Astrocyte of the hippocampus (primary cell): ENCODE data around the gene CBX7.

Source experiments
- DNase-seq: peaks from one replicate; pipeline ENCODE4 v3.0.0; 2011; ENCODE audit warnings: low read depth, low spot score

Gene CBX7

GRCh38 chr22:39152511-39153219 is at the start of gene CBX7:
Gene CBX7, minus strand, starts transcription at chr22:39152680. Its CDS starts 236 bp downstream, at chr22:39152444.
- peak; percentile 92 for DNase-seq

GRCh38 chr22:39197578-39197977 is 45.1 kb upstream of the CBX7 start:
- DNase-seq = no peak

GRCh38 chr22:39194098-39194497 is 41.6 kb upstream of the CBX7 start:
- DNase-seq = no peak

- DNase-seq = no peak
These were observed 36.3 kb upstream of the CBX7 start for GRCh38 chr22:39188809-39189208.

- no peak for DNase-seq
These were observed 33.1 kb upstream of the CBX7 start for GRCh38 chr22:39185601-39186012.

- no peak for DNase-seq
These were observed 32.4 kb upstream of the CBX7 start for GRCh38 chr22:39184586-39185577.

- DNase-seq = no peak
These were observed 31.6 kb upstream of the CBX7 start for GRCh38 chr22:39183991-39184585.

GRCh38 chr22:39182478-39183030 is 30.1 kb upstream of the CBX7 start:
- no peak for DNase-seq

- DNase-seq = no peak
These were observed 29.3 kb upstream of the CBX7 start for GRCh38 chr22:39181778-39182177.

GRCh38 chr22:39181356-39181755 is 28.9 kb upstream of the CBX7 start:
- no peak for DNase-seq

- no peak for DNase-seq
These were observed 27.4 kb upstream of the CBX7 start for GRCh38 chr22:39179841-39180335.

GRCh38 chr22:39179401-39179827 is 26.9 kb upstream of the CBX7 start:
- DNase-seq = no peak

- DNase-seq = no peak
These were observed 26.0 kb upstream of the CBX7 start for GRCh38 chr22:39178206-39179111.

- DNase-seq = no peak
These were observed 25.3 kb upstream of the CBX7 start for GRCh38 chr22:39177791-39178190.

- DNase-seq = no peak
These were observed 24.9 kb upstream of the CBX7 start for GRCh38 chr22:39177456-39177775.

- peak; percentile 22 for DNase-seq
These were observed 24.4 kb upstream of the CBX7 start for GRCh38 chr22:39176714-39177455.

- peak; percentile 88 for DNase-seq
These were observed 23.7 kb upstream of the CBX7 start for GRCh38 chr22:39176143-39176713.

- no peak for DNase-seq
These were observed 23.1 kb upstream of the CBX7 start for GRCh38 chr22:39175353-39176142.
